Naive thymus-derived CD4-positive, alpha-beta T cell (primary cell): Measurements from ENCODE around the gene KAZALD1. TPM values are rescaled to one million over a fixed set of nuclear protein-coding genes. Genes with fewer than 3 reads are reported as not detected.

Experiments used
- ATAC-seq: fragments of 150-1000 bp; cut with Tn5 transposase; 2 replicates; pipeline ENCODE4 v1.10.0; 2021; ENCODE audit warnings: mild to moderate bottlenecking, moderate library complexity
- CTCF ChIA-PET: fragments of 350-600 bp; sonication (Branson Sonifier 250); formaldehyde crosslinking; loops from one replicate; lab custom pipeline; 2021; ENCODE audit warnings: antibody characterized with exemption; lab: Charles Lee
- POLR2A ChIA-PET: fragments of 350-600 bp; sonication (Branson Sonifier 250); formaldehyde crosslinking; loops from one replicate; lab custom pipeline; 2021; ENCODE audit warnings: antibody characterized with exemption, inconsistent platforms; lab: Charles Lee
- DNase-seq, 9 donors: peaks; one replicate each; pipeline versions ENCODE4 v3.0.0 to v3.0.0-alpha.2; 2020 to 2022; ENCODE audit warnings: mixed read lengths in 1 of 9
- H3K27ac ChIP-seq: one replicate; pipeline ENCODE4 v1.7.0; 2013; ENCODE audit warnings: mild to moderate bottlenecking, low read depth, low read length, moderate library complexity
- H3K27me3 ChIP-seq, 2 donors: one replicate each; pipeline ENCODE4 v1.7.0; 2013; ENCODE audit warnings: low read length in 2 of 2, mild to moderate bottlenecking in 2 of 2, moderate library complexity in 2 of 2; ENCODE audit not compliant: control insufficient read depth in 2 of 2, insufficient read depth in 2 of 2
- H3K36me3 ChIP-seq, 3 experiments: 1 replicate in 2 of 3; 2 replicates in 1 of 3; pipeline ENCODE4 v1.7.0; 2013; ENCODE audit warnings: low read length in 3 of 3, mild to moderate bottlenecking in 3 of 3, moderate library complexity in 1 of 3; ENCODE audit not compliant: insufficient read depth in 3 of 3, control insufficient read depth in 2 of 3
- H3K4me1 ChIP-seq, 2 donors: one replicate each; pipeline ENCODE4 v1.7.0; 2013; ENCODE audit warnings: low read length in 2 of 2, mild to moderate bottlenecking in 2 of 2, moderate library complexity in 1 of 2; ENCODE audit not compliant: control insufficient read depth in 2 of 2, insufficient read depth in 2 of 2
- H3K4me3 ChIP-seq: 2 replicates; pipeline ENCODE4 v1.7.0; 2013; ENCODE audit warnings: mild to moderate bottlenecking, low read length
- H3K9me3 ChIP-seq, 3 experiments: 1 replicate in 2 of 3; 2 replicates in 1 of 3; pipeline ENCODE4 v1.7.0; 2013; ENCODE audit warnings: low read length in 3 of 3; ENCODE audit not compliant: control insufficient read depth in 2 of 3
- H3K27ac Mint-ChIP-seq, 9 donors: one replicate each; pipeline ENCODE4 v1.8.0; 2020 to 2022; ENCODE audit warnings: mixed read lengths in 9 of 9, mild to moderate bottlenecking in 8 of 9, moderate library complexity in 5 of 9, inconsistent platforms in 2 of 9
- H3K27me3 Mint-ChIP-seq, 5 donors: one replicate each; pipeline ENCODE4 v1.8.0; 2021 to 2022; ENCODE audit warnings: mixed read lengths in 5 of 5, mild to moderate bottlenecking in 1 of 5
- H3K36me3 Mint-ChIP-seq, 5 donors: one replicate each; pipeline ENCODE4 v1.8.0; 2020 to 2022; ENCODE audit warnings: mixed read lengths in 5 of 5, mild to moderate bottlenecking in 3 of 5, inconsistent platforms in 1 of 5
- H3K4me1 Mint-ChIP-seq, 7 donors: one replicate each; pipeline ENCODE4 v1.8.0; 2020 to 2022; ENCODE audit warnings: mixed read lengths in 7 of 7, mild to moderate bottlenecking in 3 of 7, inconsistent platforms in 1 of 7
- H3K4me3 Mint-ChIP-seq, 10 donors: one replicate each; pipeline ENCODE4 v1.8.0; 2020 to 2022; ENCODE audit warnings: mild to moderate bottlenecking in 10 of 10, mixed read lengths in 10 of 10, moderate library complexity in 6 of 10, inconsistent platforms in 2 of 10
- H3K9me3 Mint-ChIP-seq, 11 donors: one replicate each; pipeline ENCODE4 v1.8.0; 2020 to 2022; ENCODE audit warnings: mixed read lengths in 11 of 11, mild to moderate bottlenecking in 4 of 11, inconsistent platforms in 1 of 11, moderate library complexity in 1 of 11
- intact Hi-C, 2 donors: fragments of 100-400 bp; cut with micrococcal nuclease; formaldehyde crosslinking; loops; one replicate each; pipeline ENCODE4 v1.15.1; 2023
- polyA plus RNA-seq, 2 donors: library from polyadenylated mRNA; unstranded; fragments of 300-500 nt; fragmentation: Illumina TruSeq; gene quantifications; one replicate each; pipeline ENCODE4 v1.2.3, GENCODE V29; 2021
- total RNA-seq, 6 experiments: library from RNA in 5 of 6; stranded (reverse) in 5 of 6; gene quantifications; 1 replicate in 5 of 6; 2 replicates in 1 of 6; pipeline ENCODE4 v1.2.3 and lab custom pipeline; 2021 to 2026

KAZALD1 gene
- total and polyA plus RNA-seq, 7 experiments from 2014 or later, result 0.22 to 1.5 (median 0.29) TPM; not detected in 4

DNA sequence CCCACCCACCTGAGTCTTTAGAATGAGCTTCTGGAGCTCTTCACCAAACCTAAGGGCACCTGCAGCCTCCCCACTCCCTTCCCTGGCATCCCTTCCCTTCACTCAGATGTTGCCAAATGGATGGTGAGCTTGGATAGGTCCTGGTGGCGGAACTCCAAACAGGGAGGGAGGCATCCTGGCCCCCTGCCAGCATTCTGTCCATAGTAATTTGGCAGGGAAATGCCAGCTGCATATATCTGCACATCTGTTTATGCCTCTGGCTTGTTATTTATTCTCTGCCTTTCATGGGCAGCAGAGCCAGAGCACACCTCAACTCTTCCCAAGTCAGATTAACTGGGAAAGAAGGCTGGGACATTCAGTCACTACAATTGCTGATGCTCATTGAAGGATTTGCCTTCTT lies 18.1 kb downstream of the KAZALD1 start:
- Histone ChIP-seq H3K27ac (no peak overlapping the region), H3K36me3 (no peaks in the 10 kb centered on the region), H3K27me3 (no peaks in the 10 kb centered on the region), H3K4me1 (no peaks in the 10 kb centered on the region), H3K4me3 (no peak overlapping the region), H3K9me3 (no peaks in the 10 kb centered on the region)
- Mint-ChIP-seq H3K4me3 (no peak overlapping the region), H3K27me3 (peaks cover 43 to 73% (median 60%) of the 10 kb centered on the region in 5 donors), H3K4me1 (peaks cover 0 to 7% (median 0%) of the 10 kb centered on the region in 7 donors), H3K36me3 (peaks cover 0 to 9% (median 0%) of the 10 kb centered on the region in 5 donors), H3K27ac (no peak overlapping the region), H3K9me3 (peaks cover 0 to 2% (median 0%) of the 10 kb centered on the region in 11 donors)
- ChIA-PET POLR2A (no interaction called here), CTCF (interaction anchor here (0.6 to 0.7 kb wide), 2 partner anchors 27 to 62 kb away, joined by 3 read pairs; no protein-coding TSS in a partner anchor)
- DNase-seq (no peak), ATAC-seq (no peak)
- intact Hi-C loops, result no loop called here

DNA sequence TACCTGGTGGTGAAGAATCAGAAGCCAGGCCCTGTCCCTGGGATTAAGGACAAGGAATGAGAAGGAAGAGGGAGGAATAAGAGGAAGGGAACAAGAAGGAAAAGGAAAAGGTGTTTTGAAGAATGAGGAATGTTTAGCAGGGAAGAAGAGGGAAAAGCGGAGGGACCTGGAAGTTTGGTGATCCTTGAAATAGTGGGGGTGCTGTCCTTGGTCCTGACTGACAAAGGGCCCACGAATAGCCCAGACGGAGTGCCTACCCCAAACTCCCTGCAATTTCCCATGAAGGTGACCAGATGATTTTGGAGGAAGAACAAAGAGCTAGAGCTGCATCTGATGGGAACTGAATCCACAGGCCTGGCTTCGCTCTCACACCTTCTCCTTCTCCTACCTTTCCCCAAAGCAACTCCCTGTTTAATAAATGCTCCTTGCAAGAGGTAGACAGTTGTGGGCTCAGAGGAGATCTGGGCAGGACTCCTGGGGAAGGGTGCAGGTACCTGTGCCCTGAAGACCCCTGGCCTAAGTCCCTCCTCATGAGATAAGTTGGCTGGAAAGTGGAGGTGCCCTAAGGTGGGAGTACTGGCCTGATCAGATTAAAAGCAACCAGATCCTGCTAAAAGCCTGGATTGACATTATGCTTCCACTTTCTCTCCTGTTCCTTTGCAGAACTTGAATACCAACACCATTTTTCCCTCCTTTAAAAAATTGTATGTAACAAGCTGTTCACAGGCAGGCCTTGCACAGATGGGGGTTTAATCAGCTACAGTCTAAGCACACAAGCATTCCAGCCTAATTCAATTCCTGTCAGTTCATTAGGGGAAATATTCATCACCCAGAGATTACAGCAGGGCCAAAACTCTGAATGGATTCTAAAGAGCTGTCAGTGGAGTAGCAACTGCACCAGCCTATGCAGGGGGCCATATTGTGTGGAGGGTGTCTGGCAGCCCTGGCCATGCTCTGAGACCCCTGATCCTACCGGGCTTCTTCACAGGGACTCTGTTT lies 19.4 kb downstream of the KAZALD1 start:
- H3K27me3 Mint-ChIP-seq, result peaks cover 36 to 62% (median 58%) of the 10 kb centered on the region in 5 donors
- H3K27ac Mint-ChIP-seq, result no peak overlapping the region

DNA sequence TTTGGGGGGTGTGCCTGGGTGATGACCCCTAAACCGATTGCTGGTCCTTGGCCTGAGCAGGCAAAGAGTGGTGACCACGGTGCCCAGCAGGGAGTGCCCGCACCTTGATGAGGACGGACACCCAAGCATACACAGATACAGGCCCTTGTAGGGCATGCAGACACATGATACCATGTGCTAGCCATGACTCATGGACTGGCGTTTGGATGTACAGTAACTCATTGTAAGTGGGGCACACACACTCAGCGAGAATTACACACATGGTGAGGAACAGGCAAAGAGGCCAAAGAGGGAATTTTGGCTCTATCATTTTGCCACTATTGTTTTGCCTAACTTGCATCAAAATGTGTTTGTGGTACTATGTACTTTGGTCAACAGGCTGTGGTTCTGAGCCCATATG lies 24.1 kb downstream of the KAZALD1 start:
- Histone ChIP-seq H3K27ac (no peak overlapping the region), H3K9me3 (no peaks in the 10 kb centered on the region), H3K4me3 (no peak overlapping the region), H3K27me3 (peaks cover 0 to 5% of the 10 kb centered on the region in 2 donors), H3K36me3 (no peaks in the 10 kb centered on the region), H3K4me1 (no peaks in the 10 kb centered on the region)
- POLR2A ChIA-PET, result no interaction called here
- ATAC-seq, result no peak
- Mint-ChIP-seq H3K27me3 (peaks cover 42 to 70% (median 60%) of the 10 kb centered on the region in 5 donors), H3K36me3 (peaks cover 0 to 7% (median 0%) of the 10 kb centered on the region in 5 donors), H3K4me3 (no peak overlapping the region), H3K27ac (no peak overlapping the region), H3K4me1 (no peaks in the 10 kb centered on the region), H3K9me3 (no peaks in the 10 kb centered on the region)
- no peak for DNase-seq
- intact Hi-C loops, result no loop called here
- CTCF ChIA-PET, result interaction anchor here (1.3 to 2.1 kb wide), 2 partner anchors 10 to 56 kb away, joined by 4 to 10 read pairs; no protein-coding TSS in a partner anchor

More for the DNA sequence above, 19.4 kb downstream of the KAZALD1 start:
- Mint-ChIP-seq H3K4me3 (no peak overlapping the region), H3K4me1 (no peaks in the 10 kb centered on the region), H3K9me3 (peaks cover 0 to 2% (median 0%) of the 10 kb centered on the region in 11 donors), H3K36me3 (peaks cover 0 to 9% (median 0%) of the 10 kb centered on the region in 5 donors)
- ATAC-seq, result no peak
- Histone ChIP-seq H3K36me3 (no peaks in the 10 kb centered on the region), H3K9me3 (no peaks in the 10 kb centered on the region), H3K27ac (no peak overlapping the region), H3K4me1 (no peaks in the 10 kb centered on the region), H3K27me3 (no peaks in the 10 kb centered on the region), H3K4me3 (no peak overlapping the region)
- POLR2A ChIA-PET, result no interaction called here
- CTCF ChIA-PET, result no interaction called here
- intact Hi-C loops, result no loop called here
- DNase-seq, result no peak

DNA sequence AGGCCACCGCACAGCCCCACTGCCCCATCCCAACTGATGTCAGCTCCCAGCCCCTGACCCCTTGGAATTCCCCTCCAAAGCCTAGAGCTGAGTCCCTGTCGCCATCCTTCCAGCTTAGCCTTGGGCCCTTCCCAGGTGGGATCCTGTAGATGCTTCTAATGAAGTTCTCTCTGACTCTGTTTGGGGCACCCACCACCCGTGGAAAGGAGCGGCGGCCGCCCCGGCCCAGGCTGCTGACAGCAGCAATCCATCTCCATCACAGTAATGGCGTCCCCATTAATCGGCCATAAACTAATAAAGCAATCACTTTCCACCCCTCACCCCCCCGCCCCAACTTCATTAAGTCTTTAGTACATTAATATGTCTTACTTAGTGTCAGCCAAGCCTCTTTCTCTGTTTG lies 25.6 kb downstream of the KAZALD1 start:
- H3K27ac Mint-ChIP-seq, result no peak overlapping the region
- Histone ChIP-seq H3K9me3 (no peaks in the 10 kb centered on the region), H3K4me1 (no peaks in the 10 kb centered on the region), H3K4me3 (no peak overlapping the region), H3K27ac (no peak overlapping the region), H3K36me3 (no peaks in the 10 kb centered on the region), H3K27me3 (peaks cover 0 to 5% of the 10 kb centered on the region in 2 donors)
- H3K4me1 Mint-ChIP-seq, result no peaks in the 10 kb centered on the region
- H3K9me3 Mint-ChIP-seq, result no peaks in the 10 kb centered on the region
- H3K36me3 Mint-ChIP-seq, result no peaks in the 10 kb centered on the region
- no peak for ATAC-seq
- ChIA-PET POLR2A (no interaction called here), CTCF (interaction anchor here (1.7 kb wide), 1 partner anchor 9 kb away, joined by 5 read pairs; no protein-coding TSS in a partner anchor)
- DNase-seq, result no peak
- intact Hi-C loops, result no loop called here
- H3K4me3 Mint-ChIP-seq, result no peak overlapping the region
- H3K27me3 Mint-ChIP-seq, result peaks cover 55 to 72% (median 65%) of the 10 kb centered on the region in 5 donors

DNA sequence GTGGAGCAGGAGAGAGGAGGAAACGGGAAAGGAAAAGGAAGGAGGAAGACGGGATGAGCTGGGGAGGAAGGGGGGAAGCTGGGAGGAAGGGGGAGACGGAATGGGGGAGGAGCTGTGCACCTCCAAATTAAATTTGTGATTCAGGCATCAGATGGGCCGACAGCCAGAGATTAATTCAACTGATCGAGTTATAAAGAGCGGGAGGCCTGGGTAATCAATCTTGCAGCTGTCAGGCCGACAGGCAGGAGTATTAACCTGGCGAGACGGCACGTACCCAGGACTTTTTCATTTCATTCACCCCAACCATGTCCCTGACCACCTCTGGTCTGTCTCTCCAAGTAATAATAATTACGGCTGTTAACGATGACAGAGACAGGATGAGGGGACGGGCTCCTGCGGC lies 26.2 kb downstream of the KAZALD1 start:
- Histone ChIP-seq H3K27ac (no peak overlapping the region), H3K36me3 (no peaks in the 10 kb centered on the region), H3K4me1 (no peaks in the 10 kb centered on the region), H3K9me3 (no peaks in the 10 kb centered on the region), H3K4me3 (no peak overlapping the region), H3K27me3 (peaks cover 0 to 5% of the 10 kb centered on the region in 2 donors)
- no peak for DNase-seq
- Mint-ChIP-seq H3K4me3 (no peak overlapping the region), H3K4me1 (no peaks in the 10 kb centered on the region), H3K9me3 (no peaks in the 10 kb centered on the region), H3K36me3 (no peaks in the 10 kb centered on the region), H3K27me3 (peaks cover 56 to 72% (median 61%) of the 10 kb centered on the region in 5 donors), H3K27ac (no peak overlapping the region)
- ATAC-seq, result no peak
- intact Hi-C loops, result no loop called here
- ChIA-PET POLR2A (no interaction called here), CTCF (interaction anchor here (0.7 to 1.7 kb wide), 4 partner anchors 8 to 72 kb away, joined by 3 to 9 read pairs (median 4); no protein-coding TSS in a partner anchor)

DNA sequence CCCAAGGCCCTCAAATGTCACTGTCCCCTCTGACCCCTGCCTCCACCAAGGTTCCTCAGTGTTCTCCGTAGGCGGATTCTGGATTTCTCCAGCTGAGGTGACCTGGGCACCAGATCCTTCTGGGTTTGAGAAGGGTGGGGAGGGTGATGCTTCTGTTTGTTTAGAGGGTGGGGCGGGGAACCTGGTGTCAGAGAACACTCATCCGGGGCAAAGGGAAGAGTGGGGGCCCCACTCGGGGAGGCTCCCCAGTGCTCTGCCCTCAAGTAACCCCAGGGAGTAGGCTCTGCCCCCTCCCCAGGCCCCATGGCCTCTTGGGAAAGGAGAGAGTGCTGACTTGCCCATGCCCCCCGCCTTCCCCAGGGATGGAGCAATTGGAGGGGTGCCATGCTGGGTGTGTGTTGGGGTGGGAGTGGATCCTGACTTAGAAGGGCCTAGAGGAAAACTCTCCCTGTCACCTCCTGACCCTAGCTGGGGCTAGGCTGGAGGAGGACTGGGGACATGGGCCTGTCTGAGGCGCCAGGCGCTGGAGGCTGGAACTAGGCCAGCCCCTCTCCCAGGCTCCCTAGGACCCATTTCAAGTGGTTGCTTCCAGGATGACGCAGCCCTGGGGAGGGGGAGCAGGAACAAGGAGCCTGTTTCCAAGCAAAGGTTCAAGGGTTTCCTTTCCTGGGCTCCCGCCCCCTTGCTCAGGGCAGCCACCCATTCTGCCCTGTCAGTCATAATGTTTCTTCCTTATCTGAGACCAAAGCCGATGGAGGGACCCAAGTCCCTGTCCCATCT lies 27.9 kb downstream of the KAZALD1 start:
- no peak overlapping the region for H3K27ac ChIP-seq
- no peak for ATAC-seq
- DNase-seq, result no peak
- intact Hi-C loops, result no loop called here
- Mint-ChIP-seq H3K9me3 (no peaks in the 10 kb centered on the region), H3K27me3 (peaks cover 49 to 65% (median 60%) of the 10 kb centered on the region in 5 donors), H3K4me3 (no peak overlapping the region), H3K4me1 (no peaks in the 10 kb centered on the region), H3K36me3 (no peaks in the 10 kb centered on the region), H3K27ac (no peak overlapping the region)
- POLR2A ChIA-PET, result no interaction called here
- H3K9me3 ChIP-seq, result no peaks in the 10 kb centered on the region
- peaks cover 0 to 5% of the 10 kb centered on the region in 2 donors for H3K27me3 ChIP-seq
- no peaks in the 10 kb centered on the region for H3K36me3 ChIP-seq
- H3K4me1 ChIP-seq, result no peaks in the 10 kb centered on the region
- H3K4me3 ChIP-seq, result no peak overlapping the region
- CTCF ChIA-PET, result interaction anchor here (1.7 to 10.3 kb wide), 2 partner anchors 52 kb away, joined by 9 to 204 read pairs; no protein-coding TSS in a partner anchor
